ENCODE measurements around the gene OR5V1. TPM values are rescaled to one million over a fixed set of nuclear protein-coding genes. Genes with fewer than 3 reads are reported as not detected.
"Not testable (repeated sequence)": the region's sequence is repeated elsewhere in the genome, so short reads cannot be mapped to it uniquely, and the experiment has no call there.

OR5V1 gene
- total and polyA plus RNA-seq, 2 donors, result not detected

- not testable (repeated sequence) for DNase-seq (ENCODE audit: extremely low spot score); H3K4me1 ChIP-seq (ENCODE audit: insufficient read depth); H3K4me3 ChIP-seq (ENCODE audit: low read depth, low read length); H3K36me3 ChIP-seq (ENCODE audit: insufficient read depth); H3K27ac ChIP-seq (ENCODE audit: low read depth)
Observed at GRCh38 chr6:29323332-29323731, 45.3 kb downstream of the OR5V1 start.

- WGBS, result 81% methylated on average over 2 of the region's 2 CpGs
- H3K36me3 ChIP-seq (ENCODE audit: insufficient read depth), result no peaks in the 10 kb centered on the region
- no peak overlapping the region for H3K4me3 ChIP-seq (ENCODE audit: low read depth, low read length)
- no peaks in the 10 kb centered on the region for H3K4me1 ChIP-seq (ENCODE audit: insufficient read depth)
- H3K27ac ChIP-seq (ENCODE audit: low read depth), result no peak overlapping the region
- DNase-seq (ENCODE audit: extremely low spot score), result no peak
Observed at GRCh38 chr6:29319931-29320330, 48.7 kb downstream of the OR5V1 start.

Other genes with a start within 250 kb of the OR5V1 start
- gene OR2J2, start 198.0 kb downstream of the OR5V1 start, total RNA-seq, result not detected
- gene OR2J2, start 198.0 kb downstream of the OR5V1 start, polyA plus RNA-seq, result not detected
- not detected for gene OR14J1, start 67.2 kb downstream of the OR5V1 start, total RNA-seq
- not detected for gene OR14J1, start 67.2 kb downstream of the OR5V1 start, polyA plus RNA-seq
- not detected for gene OR12D3, start 6.4 kb upstream of the OR5V1 start, total RNA-seq
- gene OR12D3, start 6.4 kb upstream of the OR5V1 start, polyA plus RNA-seq, result not detected
- gene OR12D2, start 26.8 kb upstream of the OR5V1 start, total RNA-seq, result not detected
- not detected for gene OR12D2, start 26.8 kb upstream of the OR5V1 start, polyA plus RNA-seq
- gene OR12D1, start 46.1 kb upstream of the OR5V1 start, total RNA-seq, result not detected
- gene OR12D1, start 46.1 kb upstream of the OR5V1 start, polyA plus RNA-seq, result not detected
- not detected for gene OR10C1, start 70.4 kb upstream of the OR5V1 start, total RNA-seq
- not detected for gene OR10C1, start 70.4 kb upstream of the OR5V1 start, polyA plus RNA-seq
- gene OR11A1, start 88.2 kb upstream of the OR5V1 start, total RNA-seq, result not detected
- not detected for gene OR11A1, start 88.2 kb upstream of the OR5V1 start, polyA plus RNA-seq
- gene OR2H1, start 88.3 kb upstream of the OR5V1 start, total RNA-seq, result not detected
- not detected for gene OR2H1, start 88.3 kb upstream of the OR5V1 start, polyA plus RNA-seq
- gene MAS1L, start 119.1 kb upstream of the OR5V1 start, total RNA-seq, result 0.32 TPM
- gene MAS1L, start 119.1 kb upstream of the OR5V1 start, polyA plus RNA-seq, result not detected
- 2.1 TPM for gene UBD, start 190.9 kb upstream of the OR5V1 start, total RNA-seq
- gene UBD, start 190.9 kb upstream of the OR5V1 start, polyA plus RNA-seq, result 2.9 TPM
- not detected for gene OR2H2, start 216.3 kb upstream of the OR5V1 start, total RNA-seq
- gene OR2H2, start 216.3 kb upstream of the OR5V1 start, polyA plus RNA-seq, result not detected

Data from urinary bladder (tissue), 4 donors.